HG02981 (cell line): ENCODE data around the gene NFIA.

Experiments
- ATAC-seq: cut with Tn5 transposase; IDR thresholded peaks from one replicate; pipeline ENCODE4 v1.9.1; 2021; ENCODE audit warnings: mild to moderate bottlenecking, moderate library complexity; ENCODE audit not compliant: unreplicated experiment

Gene NFIA

DNA sequence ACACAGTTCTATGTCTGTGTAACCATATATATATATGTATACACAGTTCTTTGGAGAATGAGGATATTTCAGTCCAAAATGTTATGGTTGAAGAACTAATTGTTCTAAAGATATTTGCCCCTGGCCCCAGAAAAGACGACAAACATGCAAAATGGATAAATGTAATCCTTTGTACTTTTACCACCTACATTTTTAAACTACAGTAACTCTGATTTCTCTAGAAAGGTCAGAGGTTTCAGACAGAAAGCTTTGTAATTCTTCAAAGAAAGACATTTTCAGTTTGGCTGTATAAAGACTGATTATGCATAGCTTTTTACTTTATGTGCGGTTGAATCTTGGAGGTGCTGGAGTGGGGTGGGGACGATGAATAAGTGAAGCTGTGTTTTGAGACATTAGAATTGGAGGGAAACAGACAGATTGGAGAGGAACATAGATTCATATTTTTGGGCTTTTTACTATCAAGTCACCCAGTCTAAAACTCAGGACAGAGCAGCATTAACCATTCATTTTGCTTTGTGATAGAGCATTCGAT lies 16.6 kb downstream of the NFIA start:
- ATAC-seq: no peak

DNA sequence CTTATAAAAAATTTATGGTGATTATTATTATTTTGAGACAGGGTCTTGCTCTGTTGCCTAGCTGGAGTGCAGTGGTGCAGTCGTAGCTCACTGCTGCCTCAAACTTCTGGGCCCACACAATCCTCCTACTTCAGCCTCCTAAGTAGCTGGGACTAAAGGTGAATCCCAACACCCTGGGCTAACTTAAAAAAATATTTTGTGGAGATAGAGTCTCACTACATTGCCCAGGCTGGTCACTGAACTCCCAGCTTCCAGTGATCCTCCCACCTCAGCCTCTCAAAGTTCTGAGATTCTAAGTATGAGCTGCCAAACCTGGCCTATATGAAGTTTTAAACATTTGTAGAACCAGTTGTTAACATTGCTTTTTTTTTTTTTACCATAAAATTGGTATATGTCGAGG lies 18.2 kb downstream of the NFIA start:
- no peak for ATAC-seq

DNA sequence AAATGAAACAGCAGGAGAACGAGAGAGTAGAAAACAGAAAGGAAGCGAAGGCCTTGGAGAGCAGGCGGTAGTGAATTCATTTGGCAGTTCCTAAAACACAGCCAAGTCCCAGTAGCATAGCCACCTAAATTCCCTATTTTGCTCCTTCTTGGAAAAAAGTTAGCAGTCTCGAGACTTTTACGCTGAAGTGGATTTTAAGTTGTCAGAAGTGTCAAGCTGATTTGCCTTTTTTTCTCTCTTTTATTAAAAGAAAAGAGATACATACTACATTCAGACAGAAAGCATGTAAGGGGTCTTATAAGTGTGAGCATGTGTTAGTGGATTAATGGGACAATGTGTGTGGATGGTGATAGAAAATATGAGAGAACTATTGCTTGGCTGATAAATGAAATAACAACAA lies 19.2 kb downstream of the NFIA start:
- ATAC-seq: no peak

DNA sequence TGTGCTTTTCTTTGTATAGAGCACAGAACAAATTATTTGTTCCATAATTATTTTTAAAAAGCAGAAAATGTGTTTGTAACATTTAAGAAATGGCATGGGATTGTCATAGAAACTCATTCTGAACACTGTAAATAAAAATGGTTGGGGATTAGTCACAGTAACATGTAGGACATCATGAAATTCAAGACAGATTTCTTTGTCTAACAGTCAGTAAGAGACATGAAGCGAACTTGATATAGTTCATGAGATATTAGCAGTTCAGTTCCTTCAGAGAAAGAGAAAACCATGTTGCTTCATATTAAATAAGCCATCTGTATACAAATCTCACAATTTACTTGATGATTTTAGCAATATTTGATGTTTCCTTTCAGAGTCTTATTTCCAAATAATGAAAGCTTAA lies 19.7 kb downstream of the NFIA start:
- no peak for ATAC-seq

DNA sequence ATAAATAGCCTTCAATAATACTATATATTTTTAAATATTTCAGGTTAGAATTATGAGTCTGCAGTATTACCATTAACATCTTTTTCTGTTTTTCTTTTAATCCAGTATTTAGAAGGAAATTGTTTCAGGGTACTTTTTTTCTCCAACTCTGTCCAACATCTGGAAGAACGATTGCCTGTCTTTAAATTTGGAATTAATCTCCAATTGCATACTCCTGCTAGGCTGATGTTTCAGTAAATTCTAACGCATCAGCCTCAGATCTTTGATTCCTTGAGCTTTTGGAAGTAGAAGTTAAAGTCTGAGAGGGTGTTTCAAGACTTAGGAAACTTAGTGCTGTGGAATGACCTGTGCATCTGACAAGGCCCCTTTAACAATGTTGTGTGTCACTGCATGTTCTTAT lies 20.3 kb downstream of the NFIA start:
- no peak for ATAC-seq

DNA sequence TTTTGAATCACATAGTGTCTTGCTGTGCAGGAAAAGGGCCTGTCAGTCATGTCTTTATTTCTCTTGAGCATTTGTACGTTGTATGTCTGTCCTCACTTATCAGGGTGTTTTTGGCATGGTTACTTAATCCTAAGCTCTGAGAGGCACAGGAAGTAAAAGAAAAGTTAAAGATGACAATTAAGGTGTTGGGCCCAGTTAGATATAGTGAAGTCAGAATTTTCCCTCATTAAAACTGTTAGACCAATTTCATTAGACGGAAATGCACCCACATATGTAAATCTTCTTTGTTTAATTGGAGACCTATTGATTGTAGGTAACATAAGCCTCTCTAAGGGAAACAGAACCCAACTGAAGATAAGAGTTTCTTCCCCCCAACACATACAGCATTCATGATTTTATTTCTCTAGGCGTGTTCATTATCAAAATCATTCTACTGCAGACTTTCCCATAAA lies 21.9 kb downstream of the NFIA start:
- no peak for ATAC-seq

DNA sequence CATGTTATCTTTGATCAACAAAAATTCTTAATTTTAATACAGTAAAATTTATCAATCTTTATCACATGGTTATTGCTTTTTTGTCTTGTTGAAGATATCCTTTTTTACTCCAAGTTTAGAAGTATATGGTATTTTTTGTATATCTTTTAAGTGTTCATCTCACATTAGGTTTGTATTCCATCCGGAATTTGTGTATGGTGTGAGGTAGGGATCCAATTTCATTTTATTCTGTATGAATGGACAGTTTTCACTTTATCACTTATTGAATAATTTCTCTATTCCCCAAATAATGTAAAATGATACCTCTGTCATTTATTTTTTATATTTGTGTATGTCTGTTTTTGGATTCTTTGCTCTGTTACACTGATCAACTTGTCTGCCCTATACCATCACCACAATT lies 25.3 kb downstream of the NFIA start:
- ATAC-seq: no peak

DNA sequence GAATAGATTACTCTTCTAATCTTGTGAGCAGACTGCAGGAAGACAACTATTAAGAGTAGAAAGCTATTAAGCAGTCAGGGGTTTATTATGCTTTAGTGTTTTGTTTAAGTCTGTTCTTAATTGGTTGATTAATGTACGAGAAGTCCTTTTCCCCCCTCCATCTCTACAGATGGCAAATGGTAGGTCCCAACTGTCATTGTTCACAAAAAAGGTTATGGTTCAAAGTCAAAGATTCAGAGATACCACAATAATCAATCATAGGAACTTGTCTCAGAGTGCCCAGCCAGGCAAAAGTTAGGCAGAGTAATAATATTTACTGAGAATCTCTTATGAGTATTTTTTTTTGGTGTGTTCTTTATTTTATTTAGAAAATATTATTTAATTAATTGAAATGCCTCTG lies 26.8 kb downstream of the NFIA start:
- ATAC-seq: no peak

DNA sequence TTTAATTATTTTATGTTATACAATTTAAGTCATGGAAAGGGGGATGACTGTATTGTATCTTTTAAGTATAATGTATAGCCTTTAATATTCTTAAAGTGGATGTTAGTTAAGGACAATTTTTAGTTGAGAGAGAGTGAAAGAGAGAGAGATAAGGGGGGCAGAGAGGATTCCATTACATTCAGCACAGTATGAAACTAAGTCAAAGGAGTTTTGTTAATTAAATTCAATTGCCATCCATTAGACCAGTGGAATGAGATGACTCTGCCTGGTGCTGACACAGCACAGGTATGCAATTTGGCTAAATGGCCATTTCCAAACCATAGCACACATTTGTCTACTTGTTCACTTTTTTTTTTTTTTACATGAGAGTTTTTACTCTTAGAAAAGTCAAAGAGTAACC lies 27.5 kb downstream of the NFIA start:
- no peak for ATAC-seq

DNA sequence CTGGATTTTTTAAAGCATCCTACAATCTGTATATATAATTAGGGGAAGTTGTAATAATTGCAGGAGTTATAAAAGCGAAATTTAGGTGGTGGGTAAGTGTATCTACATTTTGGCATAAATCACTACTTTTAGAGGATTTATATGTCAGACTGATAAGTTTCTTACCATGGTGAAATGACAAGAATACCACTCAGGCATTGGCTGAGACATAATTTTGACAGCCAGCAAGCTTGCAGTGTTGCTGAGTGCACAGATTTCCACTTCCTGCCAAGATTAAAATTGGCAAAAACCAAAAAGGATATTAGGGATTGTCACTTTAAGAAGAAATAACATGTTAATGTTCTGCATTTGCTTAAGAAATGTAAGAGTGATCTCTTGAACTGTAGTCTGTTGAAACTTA lies 28.2 kb downstream of the NFIA start:
- no peak for ATAC-seq

DNA sequence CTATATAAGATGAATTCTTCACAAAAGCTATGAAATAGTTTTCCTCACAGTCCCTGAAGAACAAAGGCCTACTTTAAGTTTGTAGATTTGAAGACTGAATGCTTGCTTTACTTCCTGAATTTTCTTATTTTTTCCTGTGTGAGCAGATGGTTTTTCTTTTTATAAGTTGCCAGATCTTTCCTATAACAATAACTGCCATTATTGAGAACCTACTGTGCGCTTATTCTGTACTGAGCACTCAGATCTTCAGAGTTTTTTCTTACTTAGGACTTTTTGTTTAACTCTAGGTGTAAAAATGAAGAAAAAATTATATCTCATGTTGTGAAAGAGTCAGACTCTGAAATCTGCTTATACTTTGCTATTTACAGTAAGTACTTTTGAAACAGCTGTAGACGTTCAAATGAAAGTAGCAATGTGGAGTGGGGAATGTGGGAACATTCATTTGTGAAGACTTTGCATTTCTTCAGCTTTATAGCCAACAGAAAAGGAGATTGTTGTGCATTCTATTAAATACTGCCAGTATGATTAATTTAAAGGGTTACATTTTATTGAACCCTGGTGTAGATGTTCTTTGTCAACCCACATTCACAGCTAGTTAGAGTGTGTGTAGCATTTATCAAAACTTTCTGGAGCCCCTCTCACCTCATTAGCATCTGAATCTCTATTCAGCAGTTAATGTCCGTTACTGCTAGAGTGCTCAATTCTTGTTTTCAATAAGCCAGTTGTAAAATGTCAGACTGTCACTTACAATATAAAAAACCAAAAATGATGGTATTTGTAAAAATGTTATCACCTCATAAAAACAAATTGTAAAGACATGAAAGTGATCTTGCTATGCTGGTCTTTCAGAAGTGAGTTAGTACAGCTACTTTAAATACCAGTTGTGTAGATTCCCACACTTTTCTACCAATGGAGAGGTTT lies 29.0 kb downstream of the NFIA start:
- no peak for ATAC-seq

DNA sequence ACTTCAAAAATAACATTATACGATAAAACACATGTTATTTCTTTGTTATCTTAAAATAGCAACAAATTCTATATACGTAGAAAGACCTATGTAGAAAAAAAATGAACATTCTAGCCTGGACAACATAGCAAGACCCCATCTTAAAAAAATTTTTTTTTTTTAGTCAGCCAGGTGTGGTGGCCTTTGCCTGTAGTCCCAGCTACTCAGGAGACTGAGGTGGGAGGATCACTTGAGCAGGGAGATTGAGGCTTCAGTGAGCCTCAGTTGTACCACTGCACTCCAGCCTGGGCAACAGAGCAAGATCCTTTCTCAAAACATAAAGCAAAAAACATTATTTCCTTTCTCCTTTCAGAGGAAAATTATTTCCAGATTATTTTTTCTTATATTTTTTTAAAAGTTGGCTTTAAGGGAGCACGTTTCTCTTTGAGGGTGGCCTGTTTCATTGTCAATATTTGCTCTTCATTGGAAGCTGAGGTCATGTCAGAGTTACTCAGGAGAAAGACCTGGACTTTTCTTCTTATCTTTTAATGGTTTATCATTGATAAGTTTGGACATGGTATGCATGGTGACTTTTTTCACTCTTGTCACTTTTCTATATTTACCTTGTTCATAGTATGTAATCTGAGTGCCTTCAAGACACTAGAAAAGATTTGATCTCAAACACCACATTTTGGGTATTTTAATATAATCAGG lies 32.0 kb downstream of the NFIA start:
- no peak for ATAC-seq

DNA sequence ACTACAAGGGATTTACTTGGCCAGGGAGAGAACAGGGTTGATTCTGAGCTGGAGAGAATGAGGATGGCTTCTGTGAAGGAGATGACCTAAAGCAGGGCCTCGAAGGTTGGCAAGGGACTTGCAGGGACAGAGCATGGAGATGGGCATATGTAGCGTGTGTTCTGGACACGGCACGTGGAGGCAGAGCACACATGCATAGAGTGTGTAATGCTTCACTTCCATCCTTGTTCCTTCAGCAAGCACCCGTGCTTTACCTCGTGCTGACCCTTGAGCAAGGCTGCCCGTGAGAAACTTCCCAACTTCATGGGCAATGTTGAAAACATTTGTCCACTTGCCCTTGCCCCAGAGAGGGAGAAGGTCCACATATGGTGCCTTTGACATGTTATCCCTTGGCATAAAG lies 33.1 kb downstream of the NFIA start:
- no peak for ATAC-seq

DNA sequence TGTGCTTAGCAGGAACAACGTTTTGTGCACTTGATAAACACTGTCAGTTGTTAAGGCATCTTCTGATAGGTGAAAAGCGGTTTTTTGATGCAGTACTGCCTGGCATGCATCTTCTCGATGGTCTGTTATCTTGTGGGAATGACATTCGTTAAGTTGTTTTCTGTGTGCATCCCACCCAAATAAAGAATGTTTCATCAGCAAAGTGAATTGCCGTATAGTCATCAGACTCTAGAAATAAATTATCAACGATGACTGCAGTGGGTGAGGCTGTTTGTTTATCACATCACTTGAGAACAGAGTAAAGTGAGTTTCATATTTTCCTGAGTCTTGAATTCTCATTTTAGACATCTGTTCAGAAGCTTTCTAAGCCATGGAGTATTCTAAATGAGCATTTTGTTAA lies 34.1 kb downstream of the NFIA start:
- no peak for ATAC-seq

DNA sequence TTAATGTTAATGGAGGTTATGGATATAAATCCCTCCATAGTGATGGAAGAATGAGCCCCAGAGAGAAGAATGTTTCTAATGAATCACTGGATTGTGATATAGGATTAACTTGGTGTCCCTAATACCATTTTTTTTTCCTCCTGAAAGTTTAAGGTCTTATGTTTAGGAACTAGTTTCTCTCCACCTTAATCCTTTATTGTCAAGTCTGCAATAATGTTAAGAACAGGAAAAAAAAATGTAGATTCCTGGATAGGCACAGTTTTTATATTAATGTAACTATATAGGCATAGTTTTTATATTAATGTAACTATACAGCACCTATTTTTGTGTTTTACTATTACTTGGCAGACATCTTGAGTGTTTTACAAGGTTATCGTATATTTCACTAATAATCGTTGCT lies 34.9 kb downstream of the NFIA start:
- ATAC-seq: no peak

DNA sequence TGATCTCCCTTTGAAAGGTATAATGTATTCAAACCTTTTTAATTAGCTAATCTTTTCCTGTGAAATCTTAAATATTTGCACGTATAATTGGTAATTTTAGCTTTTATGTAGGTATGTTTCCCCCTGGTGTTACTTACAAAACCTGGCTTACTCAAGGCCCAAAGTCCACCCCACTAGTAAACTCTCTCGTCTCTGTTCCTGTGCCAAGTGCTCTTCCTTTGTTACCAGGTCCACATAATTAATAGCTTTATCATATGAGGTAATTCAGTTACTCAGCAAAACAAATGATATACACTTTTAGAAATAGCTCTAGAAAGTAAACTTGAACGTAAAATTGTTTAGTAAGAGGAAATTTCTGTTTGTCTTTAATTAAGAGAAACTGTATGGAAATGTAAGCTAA lies 36.7 kb downstream of the NFIA start:
- no peak for ATAC-seq

DNA sequence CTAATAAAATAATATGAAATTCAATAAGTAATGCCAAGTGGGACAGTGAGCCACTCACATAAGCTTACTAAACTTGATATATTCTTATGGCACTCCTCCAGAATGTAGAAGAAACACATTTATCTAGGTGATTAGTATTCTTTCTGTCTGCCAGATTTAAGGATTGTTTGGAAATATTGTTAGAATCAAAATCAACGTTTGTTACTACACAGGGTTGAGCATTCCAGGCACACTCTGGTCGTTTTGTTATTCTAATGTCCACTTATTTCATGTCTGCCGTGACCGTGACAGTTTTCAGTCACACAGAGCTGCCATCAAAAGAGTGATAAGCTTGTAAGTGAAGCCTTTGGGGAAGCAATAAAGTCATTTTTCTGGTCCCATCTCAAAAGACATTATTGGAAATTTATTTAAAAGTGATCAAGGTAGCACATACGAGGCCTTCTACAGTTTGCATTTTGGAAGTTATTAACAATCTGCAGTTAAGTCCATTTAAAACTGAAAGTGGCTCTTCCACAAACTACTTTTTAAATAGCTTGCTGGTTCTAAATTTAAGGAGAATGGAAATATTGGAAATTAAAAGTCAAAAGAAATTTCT lies 38.0 kb downstream of the NFIA start:
- ATAC-seq: no peak

DNA sequence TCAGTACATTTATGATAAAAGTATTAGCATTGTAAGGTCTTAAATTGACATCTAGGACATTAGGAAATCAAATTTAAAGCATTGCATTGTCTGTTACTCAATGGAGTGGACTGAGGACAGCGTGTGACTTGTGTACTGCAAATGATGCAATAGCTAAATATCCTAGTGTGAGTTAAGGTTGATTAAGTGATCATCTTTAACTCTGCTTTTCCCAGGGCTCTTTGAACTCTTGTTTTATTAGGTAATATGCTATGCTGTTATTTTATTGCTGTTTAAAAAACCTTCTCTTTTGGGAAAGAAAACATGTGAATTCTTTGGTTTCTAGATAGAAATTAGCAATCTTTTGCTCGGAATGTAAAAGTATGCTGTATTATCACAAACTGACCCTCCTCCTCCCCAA lies 38.6 kb downstream of the NFIA start:
- ATAC-seq: no peak

DNA sequence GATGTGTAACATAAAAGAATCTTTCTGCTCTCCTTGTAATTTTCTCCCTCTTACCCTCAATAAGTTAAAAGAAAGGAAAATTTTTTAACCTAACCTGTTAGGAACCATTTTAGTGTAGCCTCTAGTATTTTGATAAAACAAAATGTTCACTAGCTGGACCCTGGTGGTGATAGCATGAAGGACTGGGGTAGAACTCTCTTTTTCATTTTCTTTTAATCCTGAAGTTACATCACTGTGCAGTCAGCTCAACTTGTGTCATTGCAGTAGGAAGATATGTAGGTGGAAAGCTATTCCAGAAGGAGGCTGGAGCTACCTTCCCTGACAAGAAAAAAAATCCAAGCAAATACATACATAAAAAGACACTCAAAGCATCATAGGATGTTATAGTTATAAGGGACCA lies 39.3 kb downstream of the NFIA start:
- no peak for ATAC-seq

DNA sequence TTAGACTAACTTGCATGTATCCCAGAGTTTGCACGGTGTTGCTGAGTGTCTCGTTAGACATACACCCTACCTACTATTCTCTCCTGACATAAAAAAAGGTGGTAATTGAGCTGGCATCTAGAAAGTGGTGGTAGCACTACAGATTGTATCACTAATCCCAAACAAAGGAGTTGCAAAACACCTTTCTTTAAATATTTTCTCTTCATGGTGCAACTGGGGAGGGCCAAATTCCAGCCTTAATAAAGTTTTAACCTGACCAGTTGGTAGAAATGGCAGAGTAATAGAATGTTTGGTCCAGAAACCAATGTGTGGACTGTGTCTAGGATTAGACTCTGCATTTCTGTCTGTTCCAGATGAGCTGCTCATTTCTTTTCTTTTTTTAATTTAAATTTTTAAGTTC lies 40.0 kb downstream of the NFIA start:
- ATAC-seq: no peak

DNA sequence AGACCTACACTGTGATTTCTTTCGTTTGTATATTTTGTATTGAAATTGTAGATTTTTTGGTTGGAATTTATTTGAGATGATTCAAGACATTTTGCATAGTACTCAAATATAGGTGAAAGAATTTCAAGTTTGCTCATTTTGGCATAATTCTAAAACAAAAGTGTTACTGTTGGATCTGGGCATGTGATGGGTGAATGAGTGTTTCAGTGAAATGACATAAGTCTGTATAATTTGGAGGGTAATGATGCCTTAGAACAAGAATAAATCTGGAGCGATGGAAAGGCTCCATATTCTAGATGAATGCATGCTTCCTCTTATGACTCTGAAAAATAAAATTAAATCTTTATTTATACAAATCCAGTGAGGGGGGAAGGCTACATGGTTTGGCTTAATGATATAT lies 41.0 kb downstream of the NFIA start:
- ATAC-seq: no peak

DNA sequence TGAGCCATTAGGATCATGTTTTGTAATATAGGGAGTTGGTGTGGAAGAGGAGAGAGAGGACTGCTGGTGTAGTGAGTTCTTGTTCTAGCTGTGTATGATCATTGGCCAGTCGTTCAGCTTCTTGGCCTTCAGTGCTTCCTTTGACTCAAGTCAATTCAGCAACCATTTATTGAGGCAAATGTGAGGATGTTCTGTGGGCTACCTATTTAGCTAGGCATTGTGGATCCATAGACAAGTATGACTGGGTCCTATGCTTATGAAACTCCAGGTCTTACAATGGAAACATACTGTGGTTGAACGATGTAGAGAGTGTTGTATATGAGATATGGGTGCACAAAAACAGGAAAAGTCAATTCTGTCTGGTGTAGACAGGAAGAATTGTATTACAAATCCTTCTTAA lies 41.7 kb downstream of the NFIA start:
- ATAC-seq: no peak
